HEK293T (cell line): ENCODE data around the gene PLBD1.

Source experiments
- ARNT ChIP-seq: fragments of 450-650 bp; IDR thresholded peaks from 2 replicates; pipeline ENCODE4 v1.6.1; 2017; ENCODE audit warnings: mild to moderate bottlenecking
- ELF4 ChIP-seq: fragments of 450-650 bp; IDR thresholded peaks from 2 replicates; pipeline ENCODE4 v1.6.1; 2017; ENCODE audit warnings: antibody characterized with exemption
- FOXK2 ChIP-seq: fragments of 450-650 bp; IDR thresholded peaks from 2 replicates; pipeline ENCODE4 v1.6.1; 2016; ENCODE audit warnings: mild to moderate bottlenecking
- FOXM1 ChIP-seq: fragments of 450-650 bp; IDR thresholded peaks from 2 replicates; pipeline ENCODE4 v1.6.1; 2017; ENCODE audit warnings: mild to moderate bottlenecking, borderline replicate concordance
- SP1 ChIP-seq: fragments of 450-650 bp; IDR thresholded peaks from 2 replicates; pipeline ENCODE4 v1.6.1; 2017
- SUZ12 ChIP-seq: fragments of 450-650 bp; IDR thresholded peaks from 2 replicates; pipeline ENCODE4 v1.6.1; 2016; ENCODE audit warnings: mild to moderate bottlenecking
- TARDBP ChIP-seq: fragments of 450-650 bp; IDR thresholded peaks from 2 replicates; pipeline ENCODE4 v1.6.1; 2016

GRCh38 chr12:14612898-14613445 is 45.3 kb upstream of the PLBD1 start:
- TF ChIP-seq SUZ12 (no peak), SP1 (no peak), FOXM1 (no peak), ARNT (no peak), TARDBP (no peak), ELF4 (no peak), FOXK2 (no peak)
